ENCODE measurements around the gene RIMBP3B.
A peak's percentile ranks its signal among the peaks of the same experiment; 100 is the strongest.
"Not testable (repeated sequence)": the region's sequence is repeated elsewhere in the genome, so short reads cannot be mapped to it uniquely, and the experiment has no call there.

RIMBP3B gene

GRCh38 chr22:21420180-21420763 is 36.7 kb downstream of the RIMBP3B start:
- not testable (repeated sequence) for H3K4me1 ChIP-seq (ENCODE audit: insufficient read depth, poor library complexity, severe bottlenecking); DNase-seq (ENCODE audit: low spot score); ATAC-seq (ENCODE audit: low read depth); H3K27ac ChIP-seq (ENCODE audit: poor library complexity, severe bottlenecking); H3K36me3 ChIP-seq (ENCODE audit: low read depth); H3K4me3 ChIP-seq (ENCODE audit: severe bottlenecking); H3K9me3 ChIP-seq (ENCODE audit: severe bottlenecking); H3K27me3 ChIP-seq (ENCODE audit: insufficient read depth, poor library complexity, severe bottlenecking)

GRCh38 chr22:21424084-21424709 is 40.6 kb downstream of the RIMBP3B start:
- not testable (repeated sequence) for ATAC-seq (ENCODE audit: low read depth); H3K9me3 ChIP-seq (ENCODE audit: severe bottlenecking); H3K27me3 ChIP-seq (ENCODE audit: insufficient read depth, poor library complexity, severe bottlenecking); DNase-seq (ENCODE audit: low spot score); H3K27ac ChIP-seq (ENCODE audit: poor library complexity, severe bottlenecking); H3K4me1 ChIP-seq (ENCODE audit: insufficient read depth, poor library complexity, severe bottlenecking); H3K36me3 ChIP-seq (ENCODE audit: low read depth); H3K4me3 ChIP-seq (ENCODE audit: severe bottlenecking)

GRCh38 chr22:21434378-21435233 is 51.1 kb downstream of the RIMBP3B start:
- not testable (repeated sequence) for H3K9me3 ChIP-seq (ENCODE audit: severe bottlenecking); H3K27me3 ChIP-seq (ENCODE audit: insufficient read depth, poor library complexity, severe bottlenecking); H3K36me3 ChIP-seq (ENCODE audit: low read depth); ATAC-seq (ENCODE audit: low read depth); H3K4me1 ChIP-seq (ENCODE audit: insufficient read depth, poor library complexity, severe bottlenecking); H3K4me3 ChIP-seq (ENCODE audit: severe bottlenecking); H3K27ac ChIP-seq (ENCODE audit: poor library complexity, severe bottlenecking); DNase-seq (ENCODE audit: low spot score)

- not testable (repeated sequence) for H3K27ac ChIP-seq (ENCODE audit: poor library complexity, severe bottlenecking); H3K4me1 ChIP-seq (ENCODE audit: insufficient read depth, poor library complexity, severe bottlenecking); DNase-seq (ENCODE audit: low spot score); H3K4me3 ChIP-seq (ENCODE audit: severe bottlenecking); H3K9me3 ChIP-seq (ENCODE audit: severe bottlenecking); H3K36me3 ChIP-seq (ENCODE audit: low read depth); H3K27me3 ChIP-seq (ENCODE audit: insufficient read depth, poor library complexity, severe bottlenecking)
- peak; percentile 72 for ATAC-seq (ENCODE audit: low read depth)
Measured at GRCh38 chr22:21435998-21436810, 52.7 kb downstream of the RIMBP3B start.

- not testable (repeated sequence) for H3K4me3 ChIP-seq (ENCODE audit: severe bottlenecking); H3K4me1 ChIP-seq (ENCODE audit: insufficient read depth, poor library complexity, severe bottlenecking); H3K9me3 ChIP-seq (ENCODE audit: severe bottlenecking); H3K36me3 ChIP-seq (ENCODE audit: low read depth); H3K27me3 ChIP-seq (ENCODE audit: insufficient read depth, poor library complexity, severe bottlenecking); H3K27ac ChIP-seq (ENCODE audit: poor library complexity, severe bottlenecking); ATAC-seq (ENCODE audit: low read depth); DNase-seq (ENCODE audit: low spot score)
Measured at GRCh38 chr22:21438013-21438412, 54.5 kb downstream of the RIMBP3B start.
